HepG2 (cell line): ENCODE measurements around the gene FAM83E.

Experiments
- EZH2 ChIP-seq: conservative IDR thresholded peaks from 2 replicates; pipeline ENCODE4 v1.6.1; 2012; ENCODE audit warnings: mild to moderate bottlenecking, low read depth, low read length, moderate library complexity
- NONO ChIP-seq, 2 experiments: fragments of 450-650 bp in 1 of 2; sonication (generic) in 1 of 2; formaldehyde crosslinking in 1 of 2; IDR thresholded peaks in 1 of 2; conservative IDR thresholded peaks in 1 of 2; 2 replicates each; pipeline versions ENCODE4 v1.6.1 to v1.8.0; 2017 to 2022; ENCODE audit warnings: mild to moderate bottlenecking in 1 of 2, missing genetic modification reagents in 1 of 2, moderate library complexity in 1 of 2
- POLR2A ChIP-seq, 2 experiments: IDR thresholded peaks; 2 replicates each; pipeline ENCODE4 v1.6.1; 2011; ENCODE audit warnings: low read depth in 2 of 2, low read length in 2 of 2, mild to moderate bottlenecking in 1 of 2, moderate library complexity in 1 of 2; ENCODE audit not compliant: insufficient read depth in 1 of 2
- RELA ChIP-seq: sonication (generic); formaldehyde crosslinking; IDR thresholded peaks from 2 replicates; pipeline ENCODE4 v1.4.0; 2020; ENCODE audit warnings: missing genetic modification reagents
- STAT6 ChIP-seq: sonication (generic); formaldehyde crosslinking; IDR thresholded peaks from 2 replicates; pipeline ENCODE4 v1.4.0; 2020; ENCODE audit warnings: missing genetic modification reagents, mild to moderate bottlenecking, borderline replicate concordance
- TGIF2 ChIP-seq: IDR thresholded peaks from 2 replicates; pipeline ENCODE4 v1.6.1; 2016; ENCODE audit warnings: control low read depth, missing compliant biosample characterization
- ZNF44 ChIP-seq: sonication (generic); formaldehyde crosslinking; IDR thresholded peaks from 2 replicates; pipeline ENCODE4 v1.5.1; 2020; ENCODE audit warnings: mild to moderate bottlenecking, missing genetic modification reagents
- ZNF639 ChIP-seq: conservative IDR thresholded peaks from 2 replicates; pipeline ENCODE4 v1.6.1; 2018; ENCODE audit warnings: missing genetic modification reagents
- TF ChIP-seq, protein P1 (sequence below): sonication (generic); formaldehyde crosslinking; IDR thresholded peaks from 2 replicates; pipeline ENCODE4 v1.5.0; 2020; ENCODE audit warnings: mild to moderate bottlenecking, missing genetic modification reagents, moderate library complexity

GRCh38 chr19:48616041-48616436 is 1.2 kb upstream of the FAM83E start:
- TF ChIP-seq TGIF2 (CRISPR knock-in tag): no peak
- TF ChIP-seq, protein P1, sequence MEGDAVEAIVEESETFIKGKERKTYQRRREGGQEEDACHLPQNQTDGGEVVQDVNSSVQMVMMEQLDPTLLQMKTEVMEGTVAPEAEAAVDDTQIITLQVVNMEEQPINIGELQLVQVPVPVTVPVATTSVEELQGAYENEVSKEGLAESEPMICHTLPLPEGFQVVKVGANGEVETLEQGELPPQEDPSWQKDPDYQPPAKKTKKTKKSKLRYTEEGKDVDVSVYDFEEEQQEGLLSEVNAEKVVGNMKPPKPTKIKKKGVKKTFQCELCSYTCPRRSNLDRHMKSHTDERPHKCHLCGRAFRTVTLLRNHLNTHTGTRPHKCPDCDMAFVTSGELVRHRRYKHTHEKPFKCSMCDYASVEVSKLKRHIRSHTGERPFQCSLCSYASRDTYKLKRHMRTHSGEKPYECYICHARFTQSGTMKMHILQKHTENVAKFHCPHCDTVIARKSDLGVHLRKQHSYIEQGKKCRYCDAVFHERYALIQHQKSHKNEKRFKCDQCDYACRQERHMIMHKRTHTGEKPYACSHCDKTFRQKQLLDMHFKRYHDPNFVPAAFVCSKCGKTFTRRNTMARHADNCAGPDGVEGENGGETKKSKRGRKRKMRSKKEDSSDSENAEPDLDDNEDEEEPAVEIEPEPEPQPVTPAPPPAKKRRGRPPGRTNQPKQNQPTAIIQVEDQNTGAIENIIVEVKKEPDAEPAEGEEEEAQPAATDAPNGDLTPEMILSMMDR (CRISPR knock-in tag): no peak
- TF ChIP-seq POLR2A (IDR thresholded peaks at IDR 0.05; ENCODE audit: insufficient read depth in 1 of 2, low read depth in 2 of 2, low read length in 2 of 2): peak in 1 of 2 experiments; percentile 28; a peak in 2 of 4 replicates
- TF ChIP-seq RELA: no peak
- no peak for TF ChIP-seq STAT6 (CRISPR knock-in tag)
- TF ChIP-seq ZNF44 (CRISPR knock-in tag): no peak
- no peak for TF ChIP-seq EZH2
- TF ChIP-seq ZNF639: no peak
- no peak for TF ChIP-seq NONO (IDR thresholded peaks at IDR 0.05)
- TF ChIP-seq NONO (CRISPR knock-in tag; conservative IDR thresholded peaks at IDR 0.05): no peak
